Breast epithelium (tissue), 3 donors: ENCODE results near the gene EMC6.

Experiments used
- POLR2AphosphoS5 ChIP-seq, 3 donors: sonication (generic); formaldehyde crosslinking; IDR thresholded peaks; one replicate each; pipeline ENCODE4 v1.6.1; 2017; ENCODE audit warnings: antibody characterized with exemption in 3 of 3
- TF ChIP-seq, protein P1 (sequence below), 3 donors: fragments of 450-650 bp; IDR thresholded peaks; one replicate each; pipeline ENCODE4 v1.5.1; 2016 to 2017; ENCODE audit warnings: antibody characterized with exemption in 3 of 3, mild to moderate bottlenecking in 3 of 3, moderate library complexity in 3 of 3

DNA sequence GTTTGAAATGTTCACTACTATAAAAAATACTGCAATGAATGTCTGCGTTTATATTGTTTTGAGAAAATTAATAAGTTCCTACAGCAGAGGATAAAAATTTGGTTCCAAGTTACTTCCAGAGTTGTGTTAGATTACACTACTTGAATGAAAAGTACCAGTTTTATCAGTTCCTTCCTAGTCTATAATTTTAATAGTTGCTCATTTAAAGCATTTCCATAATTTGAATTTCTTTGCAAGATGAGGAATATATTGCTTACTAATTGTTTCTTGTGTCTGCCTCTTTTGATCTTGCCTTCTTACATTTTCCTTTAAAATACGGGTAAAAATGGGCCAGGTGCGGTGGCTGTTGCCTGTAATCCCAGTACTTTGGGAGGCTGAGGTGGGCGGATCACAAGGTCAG lies 4.0 kb downstream of the EMC6 start:
- TF ChIP-seq, protein P1, sequence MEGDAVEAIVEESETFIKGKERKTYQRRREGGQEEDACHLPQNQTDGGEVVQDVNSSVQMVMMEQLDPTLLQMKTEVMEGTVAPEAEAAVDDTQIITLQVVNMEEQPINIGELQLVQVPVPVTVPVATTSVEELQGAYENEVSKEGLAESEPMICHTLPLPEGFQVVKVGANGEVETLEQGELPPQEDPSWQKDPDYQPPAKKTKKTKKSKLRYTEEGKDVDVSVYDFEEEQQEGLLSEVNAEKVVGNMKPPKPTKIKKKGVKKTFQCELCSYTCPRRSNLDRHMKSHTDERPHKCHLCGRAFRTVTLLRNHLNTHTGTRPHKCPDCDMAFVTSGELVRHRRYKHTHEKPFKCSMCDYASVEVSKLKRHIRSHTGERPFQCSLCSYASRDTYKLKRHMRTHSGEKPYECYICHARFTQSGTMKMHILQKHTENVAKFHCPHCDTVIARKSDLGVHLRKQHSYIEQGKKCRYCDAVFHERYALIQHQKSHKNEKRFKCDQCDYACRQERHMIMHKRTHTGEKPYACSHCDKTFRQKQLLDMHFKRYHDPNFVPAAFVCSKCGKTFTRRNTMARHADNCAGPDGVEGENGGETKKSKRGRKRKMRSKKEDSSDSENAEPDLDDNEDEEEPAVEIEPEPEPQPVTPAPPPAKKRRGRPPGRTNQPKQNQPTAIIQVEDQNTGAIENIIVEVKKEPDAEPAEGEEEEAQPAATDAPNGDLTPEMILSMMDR (IDR thresholded peaks at IDR 0.05): no peak
- TF ChIP-seq POLR2AphosphoS5 (IDR thresholded peaks at IDR 0.05): no peak
